A549 (cell line): ENCODE results near the gene GLRX2. TPM values are rescaled to one million over a fixed set of nuclear protein-coding genes. Genes with fewer than 3 reads are reported as not detected.

ENCODE experiments used
- ATAC-seq, 2 experiments: fragments of 200-7000 bp in 1 of 2; fragments of >200 bp in 1 of 2; cut with Nextera tagmentation in 1 of 2; cut with Tn5 transposase in 1 of 2; 3 replicates each; pipeline versions ENCODE4 v1.8.0 to v1.9.1; 2018 to 2020; ENCODE audit warnings: mild to moderate bottlenecking in 1 of 2, moderate library complexity in 1 of 2
- CTCF ChIA-PET: fragments of 300-600 bp; sonication (Branson Sonifier 250); formaldehyde crosslinking; extraction: SDS; loops from one replicate; lab custom pipeline; 2021; ENCODE audit warnings: antibody characterized with exemption, inconsistent platforms; lab: Yijun Ruan, JAX
- POLR2A ChIA-PET: fragments of 350-600 bp; formaldehyde crosslinking; extraction: SDS; loops from one replicate; lab custom pipeline; 2021; ENCODE audit warnings: antibody characterized with exemption, inconsistent platforms; lab: Yijun Ruan, JAX
- DNase-seq, 2 experiments: peaks; one replicate each; pipeline versions ENCODE4 v3.0.0 to v3.0.0-alpha.2; 2011 to 2016; ENCODE audit warnings: low read depth in 1 of 2, low spot score in 1 of 2
- FAIRE-seq: peaks from 2 replicates; lab custom pipeline; 2011; peaks lifted over from hg19 to GRCh38; lab: Jason Lieb, UNC
- H3K27ac ChIP-seq, 2 experiments: fragments of >200 bp; sonication (Bioruptor Twin); formaldehyde crosslinking; 3 replicates each; pipeline ENCODE4 v1.5.1; 2016 to 2017
- H3K4me1 ChIP-seq: fragments of >200 bp; sonication (Bioruptor Twin); formaldehyde crosslinking; 3 replicates; pipeline ENCODE4 v1.6.1; 2016
- H3K4me2 ChIP-seq: fragments of >200 bp; sonication (Bioruptor Twin); formaldehyde crosslinking; 3 replicates; pipeline ENCODE4 v1.6.1; 2016
- H3K4me3 ChIP-seq: fragments of >200 bp; sonication (Bioruptor Twin); formaldehyde crosslinking; 3 replicates; pipeline ENCODE4 v1.5.1; 2016
- H3K9me3 ChIP-seq: fragments of >200 bp; sonication (Bioruptor Twin); formaldehyde crosslinking; 3 replicates; pipeline ENCODE4 v1.6.1; 2016
- ATOH8 ChIP-seq: fragments of 250-450 bp; sonication (Bioruptor Pico); IDR thresholded peaks from 2 replicates; pipeline ENCODE4 v1.5.0; 2020; ENCODE audit warnings: low read depth, mild to moderate bottlenecking, moderate library complexity
- CBX8 ChIP-seq: fragments of 200-600 bp; sonication (generic); IDR thresholded peaks from 2 replicates; pipeline ENCODE4 v1.6.1; 2016
- CHD4 ChIP-seq: fragments of 200-600 bp; sonication (generic); IDR thresholded peaks from 2 replicates; pipeline ENCODE4 v1.6.1; 2016; ENCODE audit warnings: antibody characterized with exemption, mild to moderate bottlenecking, borderline replicate concordance
- FOSL2 ChIP-seq, 2 experiments: fragments of 450-650 bp in 1 of 2; fragments of >200 bp in 1 of 2; sonication (Bioruptor Twin) in 1 of 2; formaldehyde crosslinking; IDR thresholded peaks; 2 replicates each; pipeline versions ENCODE4 v1.5.0 to v1.6.1; 2016 to 2020; ENCODE audit warnings: mild to moderate bottlenecking in 1 of 2, moderate library complexity in 1 of 2
- FOXS1 ChIP-seq: fragments of 250-450 bp; sonication (Bioruptor Pico); IDR thresholded peaks from 2 replicates; pipeline ENCODE4 v1.5.0; 2020; ENCODE audit warnings: mild to moderate bottlenecking, moderate library complexity
- GATA3 ChIP-seq: IDR thresholded peaks from 2 replicates; pipeline ENCODE4 v1.6.1; 2012; ENCODE audit warnings: borderline replicate concordance
- HES2 ChIP-seq: fragments of >200 bp; sonication (Bioruptor Twin); formaldehyde crosslinking; IDR thresholded peaks from 2 replicates; pipeline ENCODE4 v1.6.1; 2016
- HMGXB4 ChIP-seq: fragments of 250-450 bp; sonication (Bioruptor Pico); IDR thresholded peaks from 2 replicates; pipeline ENCODE4 v1.5.0; 2021; ENCODE audit warnings: mild to moderate bottlenecking, moderate library complexity, borderline replicate concordance
- HOXA7 ChIP-seq: fragments of 250-450 bp; sonication (Bioruptor Pico); IDR thresholded peaks from 2 replicates; pipeline ENCODE4 v1.5.0; 2020; ENCODE audit warnings: mild to moderate bottlenecking, moderate library complexity
- JUNB ChIP-seq: fragments of >200 bp; sonication (Bioruptor Twin); formaldehyde crosslinking; IDR thresholded peaks from 2 replicates; pipeline ENCODE4 v1.6.1; 2016
- KDM5A ChIP-seq: fragments of 200-600 bp; sonication (generic); IDR thresholded peaks from 2 replicates; pipeline ENCODE4 v1.6.1; 2016; ENCODE audit warnings: antibody characterized with exemption, mild to moderate bottlenecking
- MAFK ChIP-seq: fragments of 450-650 bp; IDR thresholded peaks from 2 replicates; pipeline ENCODE4 v1.6.1; 2014; ENCODE audit not compliant: partially characterized antibody
- MAX ChIP-seq: IDR thresholded peaks from 2 replicates; pipeline ENCODE4 v1.6.1; 2012
- MAZ ChIP-seq: fragments of 150-350 bp; IDR thresholded peaks from 2 replicates; pipeline ENCODE4 v1.6.1; 2014; ENCODE audit warnings: antibody characterized with exemption, low read depth, low read length, borderline replicate concordance
- NPAS2 ChIP-seq: fragments of 250-450 bp; sonication (Bioruptor Pico); IDR thresholded peaks from 2 replicates; pipeline ENCODE4 v1.8.0; 2022; ENCODE audit warnings: mild to moderate bottlenecking, moderate library complexity, borderline replicate concordance
- NR3C1 ChIP-seq: fragments of >200 bp; sonication (Bioruptor Twin); formaldehyde crosslinking; IDR thresholded peaks from 3 replicates; pipeline ENCODE4 v1.6.1; 2017
- SREBF2 ChIP-seq: fragments of 450-650 bp; IDR thresholded peaks from 2 replicates; pipeline ENCODE4 v1.6.1; 2014; ENCODE audit warnings: mild to moderate bottlenecking, moderate library complexity
- TFCP2L1 ChIP-seq: fragments of 250-450 bp; sonication (Bioruptor Pico); IDR thresholded peaks from 2 replicates; pipeline ENCODE4 v1.5.0; 2021; ENCODE audit warnings: mild to moderate bottlenecking
- WGBS: methylation state at CpG from one replicate; pipeline ENCODE4 v1.1.6; 2017; ENCODE audit errors: missing lambda C conversion rate; 5-methylcytosine and 5-hydroxymethylcytosine counted together
- polyA plus RNA-seq, 4 experiments: library from polyadenylated mRNA; depleted of rRNA in 3 of 4; stranded (reverse); fragments of >200 nt; fragmentation: RNase III in 1 of 4; extraction: RNeasy Plus Mini Kit Qiagen cat#74134 plus additional on column Dnase treatment in 1 of 4; gene quantifications; 2 replicates in 3 of 4; 3 replicates in 1 of 4; pipeline ENCODE4 v1.2.3, GENCODE V29; 2011 to 2017

GLRX2 gene
- polyA plus RNA-seq, 2 of the 4 experiments (the other 2 are of a cell fraction), result 52.4 to 64.8 TPM

- TF ChIP-seq MAX, result peak; percentile 17; the same call in 1 of the 2 replicates
- no peak for TF ChIP-seq HMGXB4 (CRISPR knock-in tag)
- Histone ChIP-seq H3K27ac (peak overlapping the region; percentile 68 to 86; a peak in 3 of 6 replicates), H3K4me2 (peak overlapping the region; percentile 82), H3K9me3 (no peaks in the 10 kb centered on the region), H3K4me1 (peaks cover 55% of the 10 kb centered on the region), H3K4me3 (no peak overlapping the region; the same call in 2 of the 3 replicates)
- ChIA-PET CTCF (interaction anchor here (1.8 kb wide), 1 partner anchor 10 kb away, joined by 8 read pairs; the partner anchor contains the start of gene GLRX2), POLR2A (no interaction called here)
- DNase-seq (no peak), FAIRE-seq (no peak), ATAC-seq (no peak)
- 24% methylated on average over 6 of the region's 6 CpGs for WGBS
Observed at GRCh38 chr1:193114485-193115095, 9.4 kb upstream of the GLRX2 start.

- H3K4me1 ChIP-seq, result peaks cover 55% of the 10 kb centered on the region
- DNase-seq (no peak), FAIRE-seq (no peak), ATAC-seq (no peak)
- CTCF ChIA-PET, result interaction anchor here (1.8 to 7.2 kb wide), 2 partner anchors 8 to 9 kb away, joined by 8 to 63 read pairs; partner anchors contain the start of genes CDC73 and GLRX2
- TF ChIP-seq MAZ, result no peak
- TF ChIP-seq FOSL2 (IDR thresholded peaks at IDR 0.05), result no peak
- no peak for TF ChIP-seq FOSL2 (CRISPR knock-in tag; IDR thresholded peaks at IDR 0.05)
- no peak for TF ChIP-seq GATA3
- no peak for TF ChIP-seq CBX8
- TF ChIP-seq NR3C1, result no peak
- no peak for TF ChIP-seq SREBF2
- no peak for TF ChIP-seq TFCP2L1 (CRISPR knock-in tag)
- TF ChIP-seq ATOH8 (CRISPR knock-in tag), result no peak
- TF ChIP-seq JUNB, result no peak
- H3K4me3 ChIP-seq, result no peak overlapping the region
- H3K27ac ChIP-seq, result peak overlapping the region; percentile 68 to 86; a peak in 5 of 6 replicates
- peak overlapping the region; percentile 82 for H3K4me2 ChIP-seq
- POLR2A ChIA-PET, result interaction anchor here (1.3 kb wide), 1 partner anchor 8 kb away, joined by 6 read pairs; the partner anchor contains the start of gene CDC73
- H3K9me3 ChIP-seq, result no peaks in the 10 kb centered on the region
Observed at GRCh38 chr1:193113992-193114332, 8.7 kb upstream of the GLRX2 start.

GRCh38 chr1:193113258-193113991, 8.2 kb upstream of the GLRX2 start:
- Histone ChIP-seq H3K27ac (peak overlapping the region in 1 of 2 experiments; percentile 86; a peak in 3 of 6 replicates), H3K9me3 (no peaks in the 10 kb centered on the region), H3K4me1 (peaks cover 55% of the 10 kb centered on the region), H3K4me2 (peak overlapping the region; percentile 82; the same call in 2 of the 3 replicates), H3K4me3 (no peak overlapping the region)
- ChIA-PET CTCF (interaction anchor here (0.7 to 7.2 kb wide), 3 partner anchors 9 to 55 kb away, joined by 3 to 63 read pairs (median 8); partner anchors contain the start of genes CDC73, GLRX2 and UCHL5), POLR2A (interaction anchor here (1.0 to 1.3 kb wide), 2 partner anchors 8 kb away, joined by 4 to 6 read pairs; partner anchors contain the start of genes CDC73 and GLRX2)
- ATAC-seq (peak in 1 of 2 experiments; percentile 35; a peak in 3 of 6 replicates), FAIRE-seq (no peak), DNase-seq (no peak)
- TF ChIP-seq HOXA7 (CRISPR knock-in tag) (no peak), HES2 (no peak), FOXS1 (no peak), NPAS2 (no peak), KDM5A (no peak), MAFK (peak; percentile 41), CHD4 (no peak)
- 73% methylated on average over 9 of the region's 9 CpGs for WGBS
